Tibial artery (tissue), 4 donors: ENCODE data around the gene RNLS.

Experiments used
- DNase-seq, 2 donors: peaks; one replicate each; pipeline ENCODE4 v3.0.0-alpha.2; 2019
- H3K27ac ChIP-seq, 2 donors: fragments of 200-600 bp; sonication (generic) in 1 of 2; 1 replicate in 1 of 2; 2 replicates in 1 of 2; pipeline ENCODE4 v1.5.1; 2018 to 2019; ENCODE audit warnings: mild to moderate bottlenecking in 1 of 2
- H3K27me3 ChIP-seq, 2 donors: fragments of 200-600 bp; sonication (generic) in 1 of 2; one replicate each; pipeline versions ENCODE4 v1.5.1 to v1.6.0; 2016 to 2019
- H3K36me3 ChIP-seq, 3 donors: fragments of 200-600 bp; sonication (generic) in 2 of 3; one replicate each; pipeline ENCODE4 v1.5.1; 2016 to 2019; ENCODE audit warnings: mild to moderate bottlenecking in 2 of 3
- H3K4me1 ChIP-seq, 4 donors: fragments of 200-600 bp; sonication (generic) in 2 of 4; 1 replicate in 3 of 4; 2 replicates in 1 of 4; pipeline ENCODE4 v1.5.1; 2016 to 2019
- H3K4me3 ChIP-seq, 2 donors: fragments of 200-600 bp; sonication (generic) in 1 of 2; 1 replicate in 1 of 2; 2 replicates in 1 of 2; pipeline ENCODE4 v1.5.1; 2018 to 2019; ENCODE audit warnings: mild to moderate bottlenecking in 2 of 2
- H3K9me3 ChIP-seq, 3 donors: fragments of 200-600 bp; sonication (generic) in 1 of 3; one replicate each; pipeline ENCODE4 v1.5.1; 2016 to 2019
- intact Hi-C: fragments of 100-400 bp; cut with DNase I; formaldehyde crosslinking; loops from one replicate; pipeline ENCODE4 v1.15.0; 2023; ENCODE audit warnings: low total_unique reads
- TF ChIP-seq, protein P1 (sequence below), 2 experiments: fragments of 200-600 bp in 1 of 2; fragments of 450-650 bp in 1 of 2; IDR thresholded peaks; one replicate each; pipeline ENCODE4 v1.5.1; 2017 to 2019; ENCODE audit warnings: antibody characterized with exemption in 2 of 2, mild to moderate bottlenecking in 1 of 2, moderate library complexity in 1 of 2

RNLS gene

DNA sequence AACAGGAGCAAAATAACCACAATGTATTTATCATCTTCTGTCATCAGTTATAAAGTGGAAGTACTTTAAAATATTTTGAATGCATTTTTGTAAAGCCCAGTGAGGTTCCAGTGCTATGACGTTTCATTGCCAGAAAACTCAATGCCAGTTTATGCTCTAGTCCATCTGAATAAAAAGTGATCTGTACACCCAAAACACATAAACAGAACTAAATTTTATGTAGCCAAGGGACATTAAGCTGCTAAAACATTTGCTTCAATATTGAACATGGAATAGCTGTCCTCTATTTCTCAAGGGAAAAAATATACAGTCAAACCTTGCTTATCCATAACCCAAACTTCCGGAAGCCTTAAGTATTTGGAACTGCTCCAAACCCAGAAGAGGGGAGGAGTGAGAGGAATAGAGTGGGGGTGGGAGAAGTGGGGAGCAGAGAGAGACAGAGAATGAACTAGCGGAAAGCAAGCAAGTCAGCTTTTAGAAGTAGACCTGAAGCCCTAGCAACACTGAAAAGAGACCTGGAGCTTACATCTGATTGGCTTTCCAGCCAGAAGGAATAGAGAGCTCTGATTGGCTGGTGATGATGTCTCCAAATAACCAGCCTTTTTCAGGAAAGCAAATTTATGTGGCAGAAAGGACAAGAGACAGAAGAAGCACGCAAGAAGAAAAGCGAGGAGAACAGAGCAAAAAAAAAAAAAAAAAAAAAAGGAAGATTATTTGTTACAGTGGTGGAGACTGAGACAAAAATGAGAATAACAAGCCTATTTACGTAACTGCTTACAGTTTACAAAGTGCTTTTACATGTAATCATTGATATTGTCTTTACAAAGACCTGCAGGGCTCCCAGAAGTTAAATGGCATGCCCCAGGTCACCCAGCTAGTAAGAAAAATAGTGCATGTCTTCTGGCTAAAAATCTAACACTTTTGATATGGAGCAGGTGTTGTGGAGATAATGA lies 196.0 kb downstream of the RNLS start:
- H3K36me3 ChIP-seq, result no peaks in the 10 kb centered on the region
- peak overlapping the region; percentile 33 to 38 for H3K4me3 ChIP-seq
- DNase-seq, result peak in 1 of 2 donors; percentile 21
- H3K27me3 ChIP-seq, result no peaks in the 10 kb centered on the region
- peaks cover 0 to 24% (median 16%) of the 10 kb centered on the region in 4 donors for H3K4me1 ChIP-seq
- intact Hi-C loops, result loop anchor here (5.0 to 10.0 kb wide), 3 partner anchors 232 to 525 kb away; partner anchors contain the start of genes KLLN and PTEN
- TF ChIP-seq, protein P1, sequence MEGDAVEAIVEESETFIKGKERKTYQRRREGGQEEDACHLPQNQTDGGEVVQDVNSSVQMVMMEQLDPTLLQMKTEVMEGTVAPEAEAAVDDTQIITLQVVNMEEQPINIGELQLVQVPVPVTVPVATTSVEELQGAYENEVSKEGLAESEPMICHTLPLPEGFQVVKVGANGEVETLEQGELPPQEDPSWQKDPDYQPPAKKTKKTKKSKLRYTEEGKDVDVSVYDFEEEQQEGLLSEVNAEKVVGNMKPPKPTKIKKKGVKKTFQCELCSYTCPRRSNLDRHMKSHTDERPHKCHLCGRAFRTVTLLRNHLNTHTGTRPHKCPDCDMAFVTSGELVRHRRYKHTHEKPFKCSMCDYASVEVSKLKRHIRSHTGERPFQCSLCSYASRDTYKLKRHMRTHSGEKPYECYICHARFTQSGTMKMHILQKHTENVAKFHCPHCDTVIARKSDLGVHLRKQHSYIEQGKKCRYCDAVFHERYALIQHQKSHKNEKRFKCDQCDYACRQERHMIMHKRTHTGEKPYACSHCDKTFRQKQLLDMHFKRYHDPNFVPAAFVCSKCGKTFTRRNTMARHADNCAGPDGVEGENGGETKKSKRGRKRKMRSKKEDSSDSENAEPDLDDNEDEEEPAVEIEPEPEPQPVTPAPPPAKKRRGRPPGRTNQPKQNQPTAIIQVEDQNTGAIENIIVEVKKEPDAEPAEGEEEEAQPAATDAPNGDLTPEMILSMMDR (IDR thresholded peaks at IDR 0.05), result no peak
- H3K27ac ChIP-seq, result peak overlapping the region; percentile 74 to 76
- no peaks in the 10 kb centered on the region for H3K9me3 ChIP-seq

GRCh38 chr10:88386204-88386788 lies 196.8 kb downstream of the RNLS start:
- H3K4me3 ChIP-seq, result peak overlapping the region; percentile 33 to 38
- H3K4me1 ChIP-seq, result peaks cover 0 to 24% (median 16%) of the 10 kb centered on the region in 4 donors
- H3K36me3 ChIP-seq, result no peaks in the 10 kb centered on the region
- intact Hi-C loops, result loop anchor here (5.0 to 10.0 kb wide), 3 partner anchors 231 to 524 kb away; partner anchors contain the start of genes KLLN and PTEN
- TF ChIP-seq, protein P1 (IDR thresholded peaks at IDR 0.05), result no peak
- H3K27me3 ChIP-seq, result no peaks in the 10 kb centered on the region
- H3K9me3 ChIP-seq, result no peaks in the 10 kb centered on the region
- DNase-seq, result no peak
- peak overlapping the region; percentile 74 to 76 for H3K27ac ChIP-seq

GRCh38 chr10:88385601-88386203 lies 197.4 kb downstream of the RNLS start:
- peak overlapping the region; percentile 33 to 38 for H3K4me3 ChIP-seq
- peaks cover 0 to 24% (median 16%) of the 10 kb centered on the region in 4 donors for H3K4me1 ChIP-seq
- DNase-seq, result peak in 1 of 2 donors; percentile 66
- TF ChIP-seq, protein P1 (IDR thresholded peaks at IDR 0.05), result no peak
- intact Hi-C loops, result loop anchor here (5.0 to 10.0 kb wide), 3 partner anchors 231 to 523 kb away; partner anchors contain the start of genes KLLN and PTEN
- H3K27ac ChIP-seq, result peak overlapping the region; percentile 74 to 76
- no peaks in the 10 kb centered on the region for H3K36me3 ChIP-seq
- no peaks in the 10 kb centered on the region for H3K9me3 ChIP-seq
- H3K27me3 ChIP-seq, result no peaks in the 10 kb centered on the region

DNA sequence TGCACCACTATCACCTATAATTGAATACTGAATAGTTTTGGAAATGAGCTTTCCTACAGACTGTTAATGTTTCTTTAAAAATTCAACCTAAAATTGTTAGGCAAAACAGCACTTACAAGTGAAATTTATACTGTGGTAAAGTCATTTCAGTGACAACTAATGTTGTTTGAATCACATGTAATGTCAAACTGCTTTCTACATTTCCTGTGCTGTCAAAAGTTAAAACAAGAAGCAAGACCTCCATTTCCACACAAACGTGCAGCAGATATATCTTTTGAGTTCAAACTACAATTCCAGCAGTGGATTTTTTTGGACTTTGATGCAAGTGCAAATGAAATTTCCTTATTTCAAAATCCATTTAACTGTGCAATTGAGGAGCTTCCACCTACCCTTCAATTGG lies 199.8 kb downstream of the RNLS start:
- TF ChIP-seq, protein P1 (IDR thresholded peaks at IDR 0.05), result no peak
- DNase-seq, result no peak
- no peaks in the 10 kb centered on the region for H3K9me3 ChIP-seq
- no peak overlapping the region for H3K4me3 ChIP-seq
- H3K27me3 ChIP-seq, result no peaks in the 10 kb centered on the region
- peaks cover 0 to 20% (median 16%) of the 10 kb centered on the region in 4 donors for H3K4me1 ChIP-seq
- H3K36me3 ChIP-seq, result no peaks in the 10 kb centered on the region
- intact Hi-C loops, result loop anchor here (10.0 kb wide), 1 partner anchor 228 kb away; no protein-coding TSS in a partner anchor
- H3K27ac ChIP-seq, result no peak overlapping the region

DNA sequence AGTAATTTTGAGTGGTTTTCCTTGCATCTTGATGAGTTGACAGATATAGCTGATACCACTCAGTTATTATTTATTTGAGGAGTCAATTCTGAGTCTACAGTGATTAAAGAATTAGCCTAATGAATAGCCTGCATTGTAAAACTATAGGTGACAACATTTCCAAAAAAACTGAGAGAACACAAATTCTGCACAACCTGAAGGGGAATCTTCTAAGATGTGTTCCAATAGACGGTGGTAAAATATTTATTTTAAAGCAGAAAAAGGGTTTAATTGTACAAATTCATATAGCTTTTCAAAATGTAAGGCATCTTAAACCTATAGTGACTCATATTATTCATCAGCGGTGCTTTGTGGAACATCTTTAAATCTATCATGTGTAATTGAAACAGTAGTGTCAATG lies 200.4 kb downstream of the RNLS start:
- TF ChIP-seq, protein P1 (IDR thresholded peaks at IDR 0.05), result no peak
- no peak overlapping the region for H3K4me3 ChIP-seq
- H3K36me3 ChIP-seq, result no peaks in the 10 kb centered on the region
- H3K27ac ChIP-seq, result no peak overlapping the region
- intact Hi-C loops, result loop anchor here (10.0 kb wide), 1 partner anchor 228 kb away; no protein-coding TSS in a partner anchor
- no peaks in the 10 kb centered on the region for H3K27me3 ChIP-seq
- peaks cover 0 to 17% (median 16%) of the 10 kb centered on the region in 4 donors for H3K4me1 ChIP-seq
- DNase-seq, result no peak
- H3K9me3 ChIP-seq, result no peaks in the 10 kb centered on the region
